ENCODE results near the gene FARS2. TPM values are rescaled to one million over a fixed set of nuclear protein-coding genes. Genes with fewer than 3 reads are reported as not detected.

FARS2 gene
- total RNA-seq, 1 experiment from 2014 or later: 24.7 TPM

DNA sequence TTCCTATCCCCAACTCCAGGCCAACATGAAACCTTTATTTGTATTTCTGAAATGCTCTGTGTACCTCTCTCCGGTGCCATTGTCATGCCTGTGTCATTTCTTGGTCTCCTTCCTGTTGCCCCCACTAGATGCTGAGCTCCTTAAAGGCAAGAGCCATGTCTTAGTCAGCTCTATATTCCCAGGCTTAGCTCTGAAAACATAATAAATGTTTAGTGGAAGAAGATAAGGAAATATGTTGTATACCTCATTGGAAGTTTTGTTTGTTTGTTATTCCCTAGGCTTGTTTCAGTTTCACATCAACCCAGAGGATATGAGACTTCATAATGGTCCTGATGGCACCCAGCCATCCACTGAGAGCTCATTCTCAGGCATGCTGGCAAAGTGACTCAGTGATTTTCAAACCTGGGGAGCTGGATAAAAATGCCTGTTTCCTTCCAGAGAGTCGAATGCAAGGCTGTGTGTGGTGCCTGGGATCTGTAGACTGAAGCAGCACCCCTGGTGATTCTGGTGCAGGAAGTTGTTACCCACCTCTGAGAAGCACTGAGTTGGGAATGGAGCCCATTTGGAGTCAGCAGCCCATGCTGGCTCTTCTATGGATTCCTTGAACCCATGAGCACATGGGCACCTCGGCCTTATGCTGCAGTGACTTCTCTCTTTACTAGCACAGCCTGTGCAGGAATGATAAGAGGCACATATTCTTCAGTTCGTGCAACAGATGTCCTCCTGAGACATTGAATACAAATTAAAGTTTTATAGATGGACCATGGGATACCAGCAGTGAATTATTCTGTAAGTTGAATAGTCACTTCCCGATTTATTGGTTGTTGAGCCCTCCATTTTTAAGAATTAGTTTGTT is 205.2 kb downstream of the FARS2 start:
- DNase-seq (ENCODE audit: low read depth): peak; percentile 86

DNA sequence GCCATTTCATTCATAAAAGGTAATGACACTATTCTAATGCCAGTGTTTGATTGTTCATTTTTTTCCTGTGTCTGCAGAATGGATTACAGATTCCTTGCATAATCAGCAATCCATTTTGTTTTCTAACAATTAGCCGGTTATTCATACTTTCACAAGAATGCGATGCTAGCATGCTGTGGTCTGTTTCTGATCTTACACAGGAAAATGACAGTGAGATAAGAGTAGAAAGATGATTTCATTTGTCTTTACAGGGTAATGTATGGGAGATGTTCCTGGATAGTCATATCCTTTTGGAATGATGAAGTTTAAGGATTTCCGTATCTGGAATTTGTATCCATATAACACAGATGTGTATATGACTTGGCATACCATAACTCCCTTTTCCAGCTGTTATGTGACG is 207.3 kb downstream of the FARS2 start:
- DNase-seq (ENCODE audit: low read depth): no peak

DNA sequence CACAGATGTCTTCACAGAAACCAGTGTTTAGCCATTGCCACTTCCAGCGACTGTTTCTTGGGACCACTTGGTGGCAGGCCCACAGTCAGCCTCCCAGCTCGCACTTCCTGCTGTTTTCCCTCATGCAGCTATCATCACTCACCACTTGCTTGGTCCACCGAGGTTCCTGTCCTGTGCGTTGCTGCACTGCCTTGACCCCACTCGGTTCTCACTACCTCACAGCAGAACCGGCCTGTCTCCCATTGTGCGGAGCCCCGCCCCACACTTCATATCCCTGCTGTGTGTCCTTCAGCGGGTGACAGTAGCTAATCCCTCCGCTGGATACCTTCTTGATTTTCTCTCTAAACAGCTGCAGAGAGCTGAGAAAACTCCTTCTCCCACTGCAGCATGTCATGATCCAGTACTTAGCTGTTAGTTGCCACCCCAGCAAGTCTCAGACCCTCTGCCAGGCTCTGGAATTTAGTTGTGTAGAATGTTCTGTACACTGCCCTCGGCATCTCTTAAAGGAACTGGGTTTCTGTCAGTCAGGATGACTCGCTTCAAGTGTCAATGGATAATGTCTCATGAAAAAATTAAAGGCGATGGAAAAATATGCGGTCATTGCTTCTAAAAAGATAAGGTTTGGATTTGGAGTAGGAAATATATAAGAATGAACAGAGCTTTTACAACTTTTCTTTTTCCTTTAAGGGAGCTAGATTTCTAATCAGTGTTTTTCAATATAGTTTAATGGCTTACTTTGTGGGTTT is 208.0 kb downstream of the FARS2 start:
- no peak for DNase-seq (ENCODE audit: low read depth)

DNA sequence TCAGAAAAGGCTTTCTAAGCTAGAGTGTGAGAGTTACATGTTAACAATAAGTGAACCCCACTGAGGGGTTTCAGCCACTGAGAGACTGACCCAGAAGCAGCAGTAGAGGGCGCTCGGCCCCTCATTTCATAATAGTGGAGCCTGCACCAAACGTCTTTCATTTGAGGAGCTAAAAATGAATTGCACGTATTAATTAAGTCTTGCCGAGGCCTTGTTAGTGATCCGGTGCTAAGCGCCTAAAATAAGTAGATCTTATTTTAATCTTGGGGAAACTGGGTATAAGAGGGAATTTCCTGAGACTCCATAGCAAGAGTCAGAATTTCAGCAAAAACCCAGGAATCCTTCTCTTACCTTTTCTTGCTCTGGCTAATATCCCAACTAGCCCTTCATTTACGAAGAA is 209.7 kb downstream of the FARS2 start:
- DNase-seq (ENCODE audit: low read depth): peak; percentile 69

DNA sequence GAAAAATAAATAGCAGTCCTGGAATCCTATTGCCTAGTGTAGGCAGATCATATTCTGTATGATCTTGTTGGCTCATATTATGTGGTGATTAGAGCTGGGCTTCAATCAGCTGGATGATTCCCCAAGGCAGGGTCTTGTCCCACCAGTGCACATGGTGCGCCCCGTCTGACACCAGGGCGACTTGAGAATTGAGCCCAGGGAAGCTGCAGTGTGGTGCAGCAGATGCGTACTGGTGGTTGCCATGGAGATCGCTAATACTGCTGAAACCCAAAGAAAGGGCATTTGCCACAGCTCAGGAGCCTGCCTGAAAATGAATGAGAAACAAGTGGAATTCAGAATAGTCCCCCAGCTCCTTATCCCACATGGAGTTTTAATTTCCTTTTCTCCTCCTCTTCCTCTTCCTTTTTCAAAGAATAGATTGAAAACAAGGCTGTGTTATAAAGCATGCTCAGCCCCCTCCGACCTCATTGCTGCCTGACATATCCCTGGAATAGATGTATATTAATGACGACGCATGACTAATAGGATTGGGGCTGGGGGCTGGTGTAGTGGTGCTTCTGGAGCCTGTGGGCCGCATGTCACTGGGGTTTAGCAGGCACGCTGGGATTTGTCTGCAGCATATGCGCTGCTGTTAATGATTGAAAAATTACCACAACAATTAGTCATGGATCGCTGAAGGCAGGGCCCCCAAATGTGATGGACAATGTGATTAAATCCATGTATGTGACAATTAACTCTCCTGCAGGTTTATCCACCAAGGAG is 210.5 kb downstream of the FARS2 start:
- DNase-seq (ENCODE audit: low read depth): peak; percentile 22

DNA sequence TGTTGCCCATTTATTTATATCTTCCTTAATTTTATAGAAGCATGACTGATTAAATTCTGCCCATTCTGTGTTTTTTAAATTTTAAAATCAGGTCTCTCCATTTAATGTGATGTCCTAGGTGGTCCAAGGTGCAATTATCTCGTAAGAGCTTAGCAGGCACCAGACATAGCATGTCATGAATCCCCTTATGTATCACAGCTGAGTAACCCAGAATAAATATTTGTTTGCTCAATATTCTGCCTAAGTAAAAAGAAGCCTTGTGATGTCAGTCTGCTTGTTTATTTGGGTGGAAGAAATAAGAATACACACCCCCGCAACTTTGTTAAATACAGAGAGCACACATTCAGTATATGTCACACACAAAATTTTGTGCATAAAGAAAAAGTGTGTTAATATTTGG is 211.3 kb downstream of the FARS2 start:
- no peak for DNase-seq (ENCODE audit: low read depth)

DNA sequence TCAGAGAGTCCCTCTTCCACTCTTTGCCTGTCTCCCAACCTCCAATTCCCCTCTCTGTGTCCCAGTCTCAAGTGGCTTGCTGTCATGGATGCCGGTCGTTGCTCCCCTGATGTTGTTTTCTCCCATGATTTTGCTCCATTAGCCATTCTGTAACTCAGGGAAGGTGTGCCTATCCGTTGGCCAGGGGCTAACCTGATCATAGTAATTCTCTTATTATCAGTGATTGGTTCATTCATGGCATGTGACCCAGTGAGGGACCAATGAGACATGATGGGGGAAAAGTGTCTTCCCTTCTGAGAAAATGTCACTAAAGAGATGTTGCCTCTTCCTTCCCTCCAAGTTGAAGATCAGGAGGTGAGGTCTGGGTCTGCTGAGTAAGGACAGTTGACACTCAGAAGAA is 214.5 kb downstream of the FARS2 start:
- no peak for DNase-seq (ENCODE audit: low read depth)

DNA sequence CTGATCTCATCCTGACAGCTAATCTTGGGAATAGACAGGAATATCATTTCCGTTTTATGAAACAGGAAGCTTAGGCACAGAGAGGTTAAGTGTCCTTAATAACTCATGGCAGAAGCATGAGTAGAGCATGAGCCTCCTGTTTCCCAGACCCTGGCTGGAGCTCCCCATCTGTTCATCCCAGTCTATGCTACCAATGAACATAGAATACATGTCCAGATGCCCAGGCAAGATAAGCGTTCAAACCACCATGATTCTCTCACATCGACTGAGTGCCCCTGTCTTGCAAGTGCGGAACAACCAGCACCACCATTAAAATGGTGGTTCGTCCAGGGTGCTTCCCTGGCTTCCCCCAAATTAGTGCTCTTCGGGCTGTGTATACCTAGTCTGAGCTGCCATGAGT is 217.1 kb downstream of the FARS2 start:
- DNase-seq (ENCODE audit: low read depth): peak; percentile 42

DNA sequence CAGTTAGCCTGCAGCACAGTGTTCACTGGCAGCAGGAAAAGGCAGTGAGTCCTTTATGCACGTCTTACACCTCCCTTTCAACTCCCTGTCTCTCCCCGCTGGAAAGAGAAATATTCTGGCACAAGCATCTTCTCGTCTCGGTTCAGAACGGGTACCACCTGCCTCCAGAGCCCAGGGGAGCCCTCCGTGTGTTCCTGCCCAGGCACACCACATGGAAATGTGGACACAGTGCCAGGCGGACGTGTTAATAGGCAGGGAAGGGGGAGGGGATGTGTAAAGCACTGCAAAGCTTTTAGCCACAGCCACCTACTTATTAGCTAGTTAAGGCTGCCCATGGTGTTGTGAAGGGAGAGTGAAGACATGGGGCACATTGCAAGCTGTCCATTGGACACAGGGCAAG is 219.7 kb downstream of the FARS2 start:
- no peak for DNase-seq (ENCODE audit: low read depth)

DNA sequence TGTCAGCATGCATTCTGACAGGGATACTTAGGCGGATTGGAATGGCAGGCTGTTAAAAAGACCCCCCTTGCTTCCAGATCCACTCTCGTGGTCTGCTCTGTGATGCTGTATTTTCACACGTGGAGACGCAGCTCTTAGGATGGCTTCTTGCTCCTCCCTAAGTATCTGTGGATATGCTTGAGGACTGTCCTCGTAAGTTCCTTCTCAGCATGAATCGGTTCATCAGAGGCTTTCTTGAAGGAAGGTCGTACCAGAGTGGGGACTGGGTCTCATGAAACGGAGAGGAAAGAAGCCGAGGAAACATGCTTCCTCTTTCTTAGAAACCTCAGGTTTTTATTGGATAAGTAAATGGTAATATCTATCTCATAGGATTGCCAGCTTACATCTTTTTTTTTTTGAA is 220.4 kb downstream of the FARS2 start:
- no peak for DNase-seq (ENCODE audit: low read depth)

DNA sequence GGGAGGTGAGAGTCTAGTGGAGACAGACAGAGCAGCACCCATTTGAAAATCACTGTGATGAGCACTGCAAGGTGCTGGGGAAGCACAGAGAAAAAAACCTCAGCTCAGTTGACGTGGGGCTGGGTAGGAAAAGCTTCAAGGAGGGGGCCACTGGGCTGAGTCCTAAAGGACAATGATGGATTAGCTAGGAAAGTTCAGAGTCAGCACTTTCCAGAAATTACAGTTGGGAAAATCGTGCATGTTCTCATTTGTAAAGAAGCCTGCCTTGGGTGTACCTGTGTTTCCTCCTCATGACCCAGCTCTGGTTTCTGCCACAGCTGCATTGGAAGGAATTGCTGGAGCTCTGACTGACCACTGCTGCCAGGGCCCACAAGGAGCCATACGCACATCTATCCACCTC is 221.3 kb downstream of the FARS2 start:
- DNase-seq (ENCODE audit: low read depth): no peak

DNA sequence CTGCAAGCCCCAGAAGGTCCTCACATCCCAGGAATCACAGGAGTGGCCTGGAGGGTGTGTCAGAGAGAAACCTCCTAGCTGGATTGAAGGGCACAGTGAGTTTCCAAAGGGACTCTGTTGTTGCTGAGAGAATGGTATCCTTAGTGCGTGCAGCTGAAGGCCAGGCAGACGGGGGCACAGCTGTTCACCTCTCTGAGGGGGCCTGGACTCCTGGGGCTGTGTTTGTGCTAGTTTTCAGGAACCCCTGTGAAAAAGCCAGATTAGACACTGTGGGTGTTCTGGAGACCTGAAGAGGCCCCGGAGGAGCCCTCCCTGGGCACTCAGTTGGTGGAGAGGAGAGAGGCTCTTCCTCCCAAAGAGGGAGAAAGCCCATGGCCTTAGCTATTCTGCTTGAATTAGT is 223.4 kb downstream of the FARS2 start:
- no peak for DNase-seq (ENCODE audit: low read depth)

DNA sequence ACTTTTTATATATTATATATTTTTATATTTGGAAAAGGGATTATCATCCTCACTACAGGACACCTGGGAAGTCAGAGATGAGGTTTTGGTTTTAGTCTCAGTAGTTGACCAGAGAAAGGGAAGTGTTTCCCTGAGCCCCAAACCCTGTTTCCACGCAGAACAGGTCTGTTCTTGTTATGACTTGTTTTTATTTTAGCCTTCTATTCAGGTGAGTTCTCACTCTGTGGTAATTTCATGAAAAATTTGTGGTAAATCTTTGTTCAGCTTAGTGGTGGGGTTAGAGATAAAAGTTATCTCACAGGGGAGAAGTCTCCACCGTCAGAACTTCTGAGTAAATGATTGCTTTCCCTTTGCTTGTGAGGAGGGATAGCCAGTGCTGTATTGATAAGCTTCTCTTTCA is 224.9 kb downstream of the FARS2 start:
- no peak for DNase-seq (ENCODE audit: low read depth)

DNA sequence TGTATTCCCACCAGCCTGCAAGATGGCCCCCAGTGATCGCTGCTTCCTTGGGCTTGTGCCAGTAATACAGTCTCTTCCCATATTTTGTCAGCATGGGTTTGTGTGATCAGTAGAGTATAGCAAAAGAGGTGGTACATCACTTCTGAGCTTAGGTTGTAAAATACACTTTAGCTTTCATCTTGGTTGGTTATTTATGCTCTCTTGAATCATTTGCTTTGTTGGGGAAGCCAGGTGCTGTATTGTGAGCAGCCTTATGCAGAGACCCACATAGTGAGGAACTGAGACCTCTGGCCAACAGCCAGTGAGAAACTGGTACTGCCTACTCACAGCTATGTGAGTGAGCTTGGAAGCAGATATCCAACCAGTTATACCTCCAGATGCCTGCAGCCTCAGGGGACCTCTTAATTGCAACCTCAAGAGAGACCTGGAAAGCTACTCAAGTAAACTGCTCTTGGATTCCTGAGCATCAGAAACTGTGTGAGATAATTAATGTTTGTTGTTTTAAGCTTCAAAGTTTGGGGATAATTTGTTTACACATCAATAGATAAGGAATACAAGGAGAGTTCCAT is 229.3 kb downstream of the FARS2 start:
- DNase-seq (ENCODE audit: low read depth): no peak

DNA sequence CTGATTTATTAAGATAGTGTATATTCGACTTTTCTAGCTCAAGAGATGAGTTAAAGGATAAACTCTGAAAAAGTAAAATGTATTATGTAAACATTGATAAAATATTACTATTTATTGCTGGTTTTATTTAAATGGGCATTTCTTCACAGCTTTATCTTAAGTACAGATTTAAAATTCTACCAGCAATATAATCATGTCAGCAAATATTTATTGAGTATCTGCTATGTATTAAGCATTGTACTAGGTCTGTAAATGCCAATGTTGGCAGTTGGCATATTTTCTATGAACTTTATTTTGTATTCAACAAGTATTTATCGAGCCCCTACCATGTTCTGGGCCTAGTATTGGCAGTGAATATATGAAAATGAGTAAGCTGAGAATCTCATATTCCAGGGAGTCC is 231.0 kb downstream of the FARS2 start:
- no peak for DNase-seq (ENCODE audit: low read depth)

DNA sequence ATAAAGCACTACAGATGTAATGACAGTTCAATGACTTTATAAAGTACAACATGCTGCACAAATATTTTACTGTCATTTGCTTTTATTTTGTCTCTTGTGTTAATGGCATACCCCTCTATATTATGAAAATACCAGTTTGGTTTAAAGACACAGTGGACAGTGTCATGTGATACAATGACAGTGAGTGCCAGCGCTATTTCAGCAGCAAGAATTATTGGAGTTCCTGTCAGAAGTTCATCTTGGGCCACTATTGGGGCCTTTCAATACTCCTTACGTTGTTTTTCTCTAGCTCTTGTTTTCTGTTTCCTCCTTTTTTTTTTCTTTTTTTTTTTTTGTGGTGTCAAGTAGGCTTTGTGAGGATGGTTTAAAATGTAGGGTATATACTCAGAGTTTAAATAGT is 232.5 kb downstream of the FARS2 start:
- DNase-seq (ENCODE audit: low read depth): no peak

DNA sequence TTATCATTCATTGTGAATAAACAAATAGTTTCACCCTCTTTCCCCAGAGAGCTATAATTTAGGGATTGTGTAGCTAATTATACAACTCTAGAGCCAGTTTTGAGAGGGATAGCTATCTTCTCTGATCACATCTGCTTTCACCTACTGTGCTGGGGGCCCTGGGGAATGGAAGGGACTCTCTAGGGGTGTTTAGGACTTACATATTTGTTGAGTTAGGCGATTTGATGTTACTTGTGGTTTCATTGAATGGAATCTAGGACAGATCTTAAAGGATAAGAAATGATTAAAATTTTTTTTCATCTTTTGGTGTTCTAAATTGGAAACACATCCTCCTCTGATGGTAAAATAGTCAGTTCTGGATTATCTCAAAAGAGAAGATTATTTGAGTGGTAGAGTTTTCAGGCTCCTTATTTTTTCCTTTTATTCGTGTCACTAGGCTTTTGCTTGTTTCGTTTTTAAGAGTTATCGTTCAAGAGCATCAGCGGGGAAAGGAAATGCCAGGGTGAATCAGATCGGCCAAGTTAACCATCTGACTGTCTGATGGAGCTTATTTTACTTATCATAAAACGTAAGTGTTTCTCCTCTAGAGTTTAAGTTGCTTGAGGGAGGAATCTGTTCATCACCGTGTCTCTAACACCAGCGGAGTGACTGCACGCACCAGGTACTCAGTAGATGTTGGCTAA is 236.7 kb downstream of the FARS2 start:
- DNase-seq (ENCODE audit: low read depth): peak; percentile 89

DNA sequence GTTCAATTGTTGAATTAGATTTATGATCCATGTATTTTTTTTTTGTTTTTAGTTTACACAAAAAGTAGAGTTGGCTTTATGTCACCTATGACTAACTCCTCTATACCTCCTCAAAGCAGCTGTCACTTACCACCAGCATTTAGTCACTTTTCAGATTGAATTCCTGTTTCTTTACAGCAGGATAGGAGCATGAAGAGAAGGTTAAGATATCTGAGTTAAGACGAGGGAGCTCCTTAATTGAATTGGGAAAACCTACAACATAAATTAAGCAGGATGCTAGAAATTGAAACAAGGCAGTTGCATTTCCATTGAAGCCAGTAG is 237.2 kb downstream of the FARS2 start:
- no peak for DNase-seq (ENCODE audit: low read depth)

DNA sequence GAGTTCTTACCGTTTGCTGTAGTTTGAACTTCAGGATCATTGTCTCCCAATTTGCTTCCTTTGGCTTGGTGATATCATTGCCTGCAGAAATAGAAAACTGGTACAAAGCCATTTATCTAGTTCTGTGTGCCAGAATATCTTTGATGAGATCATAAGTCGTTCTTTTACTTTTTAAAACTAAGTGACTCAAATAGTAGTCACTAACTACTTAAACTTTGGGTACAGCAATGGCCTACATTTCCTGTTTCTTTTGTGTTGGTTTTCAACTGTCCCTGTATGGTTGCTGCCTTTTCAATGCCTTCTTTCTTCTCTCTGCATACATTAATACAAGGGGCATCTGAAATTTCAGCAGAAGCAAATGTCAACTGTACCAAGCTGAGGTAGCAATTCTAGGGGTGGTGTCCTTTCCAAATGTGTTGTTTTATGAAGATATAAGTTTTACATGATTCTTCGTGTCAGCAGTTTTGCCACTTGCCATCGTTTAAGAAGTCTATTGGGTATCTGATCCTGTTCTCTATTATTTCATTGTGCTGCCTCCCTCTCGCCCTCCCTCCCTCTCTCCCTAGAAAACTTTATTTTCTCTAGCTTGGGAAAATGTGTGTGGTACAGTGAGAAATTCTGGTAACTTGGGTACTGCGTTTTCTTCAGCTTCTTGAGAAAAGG is 238.5 kb downstream of the FARS2 start:
- DNase-seq (ENCODE audit: low read depth): peak; percentile 33

DNA sequence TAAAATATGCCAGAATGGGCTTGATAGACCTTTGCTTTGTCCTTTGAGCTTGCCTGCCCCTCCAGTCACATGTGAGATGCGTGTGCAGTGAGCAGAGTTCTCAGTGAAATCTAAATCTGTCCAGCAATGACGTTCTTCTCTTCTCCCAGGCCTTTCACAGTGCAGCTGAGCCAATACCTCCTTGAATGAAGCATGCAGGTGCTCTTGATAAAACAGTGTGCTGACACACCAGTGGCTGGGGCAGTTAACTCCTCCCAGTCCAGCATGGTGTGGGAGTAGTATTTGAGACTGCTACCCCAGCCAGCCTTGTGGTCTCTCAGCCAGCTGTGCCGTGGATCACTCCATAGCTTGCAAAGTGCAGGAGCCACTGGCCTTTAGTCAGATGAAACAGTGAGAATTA is 240.5 kb downstream of the FARS2 start:
- peak; percentile 28 for DNase-seq (ENCODE audit: low read depth)

DNA sequence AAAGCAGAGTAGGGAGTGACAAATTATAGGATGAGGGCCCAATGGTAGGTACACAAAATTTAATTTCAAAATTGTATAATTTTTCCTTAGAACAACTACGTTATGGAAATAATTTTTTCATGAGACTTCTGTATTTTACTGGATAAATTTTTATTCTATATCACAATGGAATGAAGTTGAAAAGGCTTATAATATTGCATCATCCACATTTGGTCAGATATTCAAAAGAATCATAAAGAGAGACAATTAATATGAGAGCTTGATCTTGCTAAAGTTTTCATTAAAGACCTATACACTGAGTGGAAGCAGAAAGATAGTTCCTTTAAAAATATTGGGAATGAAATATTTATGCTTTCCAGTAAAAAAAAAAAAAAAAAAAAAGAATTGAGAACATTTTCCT is 242.8 kb downstream of the FARS2 start:
- no peak for DNase-seq (ENCODE audit: low read depth)
